ENCODE measurements around the gene PGM3.

The PGM3 gene

DNA sequence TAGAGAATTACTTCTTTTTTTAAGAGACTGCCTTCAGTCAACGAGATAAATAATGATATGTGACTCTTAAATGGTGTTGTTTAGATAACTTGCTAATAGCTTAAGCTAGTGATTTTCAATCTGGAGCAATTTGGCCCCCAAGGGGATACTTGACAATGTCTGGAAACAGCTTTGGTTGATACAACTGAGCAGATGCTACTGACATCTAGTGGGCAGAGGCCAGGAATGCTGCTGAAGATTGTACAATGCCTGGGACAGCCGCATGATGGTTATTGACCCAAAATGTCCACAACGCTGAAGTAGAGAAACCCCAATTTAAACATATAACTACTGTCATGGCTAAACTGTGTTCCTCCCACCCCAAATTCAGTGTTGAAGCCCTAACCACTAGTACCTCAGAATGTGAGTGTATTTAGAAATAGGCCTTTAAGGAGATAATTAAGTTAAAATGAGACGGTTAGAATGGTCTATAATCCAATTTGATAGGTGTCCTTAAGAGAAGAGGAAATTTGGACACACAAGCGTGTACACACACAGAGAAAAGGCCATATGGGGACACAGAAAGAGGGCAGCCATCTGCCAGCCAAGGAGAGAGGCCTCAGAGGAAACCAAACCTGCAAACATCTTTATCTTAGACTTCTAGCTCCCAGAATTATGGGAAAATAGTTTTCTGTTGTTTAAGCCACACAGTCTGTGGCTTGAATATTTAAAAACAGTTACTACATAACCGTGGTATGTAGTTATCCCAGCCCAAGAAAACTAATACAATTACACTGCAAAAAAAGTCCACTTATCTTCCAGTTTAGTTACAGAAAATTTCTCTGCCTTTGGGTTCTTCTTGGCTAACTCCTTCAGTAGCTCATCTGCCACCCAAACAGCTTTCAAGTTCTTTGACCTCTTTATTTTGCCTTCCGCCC is 22.3 kb upstream of the PGM3 start:
- Histone ChIP-seq H3K27ac (ENCODE audit: extremely low read depth, low read depth, low read length) (no peak overlapping the region), H3K9me3 (ENCODE audit: control insufficient read depth, insufficient read depth, low read depth, low read length) (no peaks in the 10 kb centered on the region), H3K4me1 (ENCODE audit: control insufficient read depth, insufficient read depth, low read length) (no peaks in the 10 kb centered on the region), H3K36me3 (ENCODE audit: control insufficient read depth in 2 of 2, insufficient read depth in 1 of 2, low read length in 2 of 2) (peaks cover 0 to 15% of the 10 kb centered on the region in 2 experiments; a peak in 1 of 3 replicates), H3K4me3 (ENCODE audit: low read depth, low read length) (no peak overlapping the region)
- ChIA-PET POLR2A (interaction anchor here (1.7 to 2.1 kb wide), 2 partner anchors 148 to 150 kb away, joined by 6 to 11 read pairs; partner anchors contain the start of genes DOP1A and UBE3D), CTCF (interaction anchor here (0.6 to 9.0 kb wide), 47 partner anchors 8 to 1801 kb away, joined by 3 to 240 read pairs (median 4); partner anchors contain the start of genes DOP1A, PRSS35, RWDD2A and UBE3D)
- peak; percentile 33; the same call in 1 of the 2 replicates for TF ChIP-seq ZNF501 (tag by site-specific recombination; IDR thresholded peaks at IDR 0.05)
- TF ChIP-seq SP7 (tag by site-specific recombination; IDR thresholded peaks at IDR 0.05), result peak; percentile 36; the same call in 1 of the 2 replicates
- 0 out of 2 replicates have a peak, but pooled peaks have one; percentile 22 for TF ChIP-seq ZNF341 (tag by site-specific recombination; IDR thresholded peaks at IDR 0.05; ENCODE audit: low read depth)
- peak; percentile 90; the same call in 1 of the 2 replicates for TF ChIP-seq ZSCAN30 (tag by site-specific recombination; IDR thresholded peaks at IDR 0.05)
- 0 out of 2 replicates have a peak, but pooled peaks have one; percentile 10 for TF ChIP-seq ZNF558 (tag by site-specific recombination; IDR thresholded peaks at IDR 0.05)
- TF ChIP-seq, protein P1, sequence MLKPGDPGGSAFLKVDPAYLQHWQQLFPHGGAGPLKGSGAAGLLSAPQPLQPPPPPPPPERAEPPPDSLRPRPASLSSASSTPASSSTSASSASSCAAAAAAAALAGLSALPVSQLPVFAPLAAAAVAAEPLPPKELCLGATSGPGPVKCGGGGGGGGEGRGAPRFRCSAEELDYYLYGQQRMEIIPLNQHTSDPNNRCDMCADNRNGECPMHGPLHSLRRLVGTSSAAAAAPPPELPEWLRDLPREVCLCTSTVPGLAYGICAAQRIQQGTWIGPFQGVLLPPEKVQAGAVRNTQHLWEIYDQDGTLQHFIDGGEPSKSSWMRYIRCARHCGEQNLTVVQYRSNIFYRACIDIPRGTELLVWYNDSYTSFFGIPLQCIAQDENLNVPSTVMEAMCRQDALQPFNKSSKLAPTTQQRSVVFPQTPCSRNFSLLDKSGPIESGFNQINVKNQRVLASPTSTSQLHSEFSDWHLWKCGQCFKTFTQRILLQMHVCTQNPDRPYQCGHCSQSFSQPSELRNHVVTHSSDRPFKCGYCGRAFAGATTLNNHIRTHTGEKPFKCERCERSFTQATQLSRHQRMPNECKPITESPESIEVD (tag by site-specific recombination; IDR thresholded peaks at IDR 0.05), result peak; percentile 55; the same call in 1 of the 2 replicates
- no peak for TF ChIP-seq SCRT2 (tag by site-specific recombination; IDR thresholded peaks at IDR 0.05)
- TF ChIP-seq, protein P2, sequence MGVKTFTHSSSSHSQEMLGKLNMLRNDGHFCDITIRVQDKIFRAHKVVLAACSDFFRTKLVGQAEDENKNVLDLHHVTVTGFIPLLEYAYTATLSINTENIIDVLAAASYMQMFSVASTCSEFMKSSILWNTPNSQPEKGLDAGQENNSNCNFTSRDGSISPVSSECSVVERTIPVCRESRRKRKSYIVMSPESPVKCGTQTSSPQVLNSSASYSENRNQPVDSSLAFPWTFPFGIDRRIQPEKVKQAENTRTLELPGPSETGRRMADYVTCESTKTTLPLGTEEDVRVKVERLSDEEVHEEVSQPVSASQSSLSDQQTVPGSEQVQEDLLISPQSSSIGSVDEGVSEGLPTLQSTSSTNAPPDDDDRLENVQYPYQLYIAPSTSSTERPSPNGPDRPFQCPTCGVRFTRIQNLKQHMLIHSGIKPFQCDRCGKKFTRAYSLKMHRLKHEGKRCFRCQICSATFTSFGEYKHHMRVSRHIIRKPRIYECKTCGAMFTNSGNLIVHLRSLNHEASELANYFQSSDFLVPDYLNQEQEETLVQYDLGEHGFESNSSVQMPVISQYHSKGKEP (tag by site-specific recombination; IDR thresholded peaks at IDR 0.05), result 0 out of 2 replicates have a peak, but pooled peaks have one; percentile 4
- peak; percentile 88 for TF ChIP-seq CTCF (tag by site-specific recombination; IDR thresholded peaks at IDR 0.05)
- peak; percentile 100 for TF ChIP-seq ZNF654 (tag by site-specific recombination; IDR thresholded peaks at IDR 0.05; ENCODE audit: low read depth)
- TF ChIP-seq HOXC10 (CRISPR knock-in tag; IDR thresholded peaks at IDR 0.05), result no peak
- peak; percentile 91 for TF ChIP-seq ZNF660 (tag by site-specific recombination; IDR thresholded peaks at IDR 0.05)
- peak; percentile 24; the same call in 1 of the 2 replicates for TF ChIP-seq ZBTB17 (tag by site-specific recombination; IDR thresholded peaks at IDR 0.05)
- peak; percentile 83 for TF ChIP-seq GFI1B (tag by site-specific recombination; IDR thresholded peaks at IDR 0.05)
- no peak for TF ChIP-seq ZNF785 (tag by site-specific recombination; IDR thresholded peaks at IDR 0.05)
- no peak for TF ChIP-seq ZNF510 (tag by site-specific recombination; IDR thresholded peaks at IDR 0.05; ENCODE audit: insufficient replicate concordance)
- TF ChIP-seq, protein P3, sequence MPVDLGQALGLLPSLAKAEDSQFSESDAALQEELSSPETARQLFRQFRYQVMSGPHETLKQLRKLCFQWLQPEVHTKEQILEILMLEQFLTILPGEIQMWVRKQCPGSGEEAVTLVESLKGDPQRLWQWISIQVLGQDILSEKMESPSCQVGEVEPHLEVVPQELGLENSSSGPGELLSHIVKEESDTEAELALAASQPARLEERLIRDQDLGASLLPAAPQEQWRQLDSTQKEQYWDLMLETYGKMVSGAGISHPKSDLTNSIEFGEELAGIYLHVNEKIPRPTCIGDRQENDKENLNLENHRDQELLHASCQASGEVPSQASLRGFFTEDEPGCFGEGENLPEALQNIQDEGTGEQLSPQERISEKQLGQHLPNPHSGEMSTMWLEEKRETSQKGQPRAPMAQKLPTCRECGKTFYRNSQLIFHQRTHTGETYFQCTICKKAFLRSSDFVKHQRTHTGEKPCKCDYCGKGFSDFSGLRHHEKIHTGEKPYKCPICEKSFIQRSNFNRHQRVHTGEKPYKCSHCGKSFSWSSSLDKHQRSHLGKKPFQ (tag by site-specific recombination; IDR thresholded peaks at IDR 0.05), result no peak
- TF ChIP-seq ZNF2 (tag by site-specific recombination; IDR thresholded peaks at IDR 0.05), result 0 out of 2 replicates have a peak, but pooled peaks have one; percentile 82
- no peak for TF ChIP-seq SP2 (tag by site-specific recombination; IDR thresholded peaks at IDR 0.05)
- peak; percentile 53; the same call in 1 of the 2 replicates for TF ChIP-seq TRIM28 (IDR thresholded peaks at IDR 0.05; ENCODE audit: borderline replicate concordance, low read length)

Measured in HEK293 (cell line).